Erythroblast (primary cell): ENCODE results near the gene PRR33.

Source experiments
- GATA1 ChIP-seq: IDR thresholded peaks from 2 replicates; pipeline ENCODE4 v1.6.1; 2011; ENCODE audit warnings: low read depth, mild to moderate bottlenecking, control low read depth, low read length, moderate library complexity
- POLR2A ChIP-seq: IDR thresholded peaks from 2 replicates; pipeline ENCODE4 v1.6.1; 2011; ENCODE audit warnings: mild to moderate bottlenecking, low read length

- TF ChIP-seq POLR2A (no peak), GATA1 (no peak)
Measured at GRCh38 chr11:1843098-1843473, 48.6 kb downstream of the PRR33 start.
